CD4-positive, alpha-beta T cell treated with Interleukin-17A for 4 hours (primary cell): Measurements from ENCODE around the gene CRADD.
"Not testable (repeated sequence)": the region's sequence is repeated elsewhere in the genome, so short reads cannot be mapped to it uniquely, and the experiment has no call there.

ENCODE experiments used
- DNase-seq: peaks from one replicate; pipeline ENCODE4 v3.0.0-alpha.2; 2020; ENCODE audit warnings: mixed read lengths

The CRADD gene

DNA sequence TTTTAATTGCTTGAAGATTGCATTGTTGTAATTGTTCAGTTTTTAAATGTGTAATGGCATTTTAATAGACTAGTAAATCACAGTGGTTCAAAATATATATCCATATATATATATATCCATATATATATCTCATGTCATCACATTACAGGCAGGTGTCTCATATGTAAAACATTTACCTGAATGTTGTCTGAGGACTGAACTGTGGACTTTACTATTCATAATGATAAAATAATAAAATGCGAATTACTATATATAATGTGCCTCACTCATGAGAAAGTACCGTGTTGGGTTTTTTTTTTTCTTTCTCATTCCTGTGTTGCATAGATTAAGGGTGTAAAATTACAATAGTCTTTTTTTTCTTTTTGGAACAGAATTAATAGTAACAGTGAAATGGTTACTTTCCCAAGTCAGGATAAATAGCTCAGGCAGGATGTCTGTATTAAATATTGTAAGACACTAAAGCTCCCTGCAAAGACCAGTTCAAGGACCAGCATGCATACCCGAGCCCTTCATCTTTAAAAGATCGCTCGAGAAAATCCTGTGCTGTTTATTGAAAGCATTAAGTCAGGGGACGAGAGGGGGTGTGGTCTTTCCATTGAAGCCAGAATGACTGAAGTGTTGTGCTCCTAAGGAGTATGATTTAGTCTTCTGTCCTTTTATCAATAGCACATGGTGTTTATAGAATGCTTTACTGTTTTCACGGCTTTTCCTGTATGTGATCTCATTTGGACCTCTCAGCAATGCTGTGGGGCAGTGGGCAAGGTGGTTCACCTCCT lies 173.5 kb downstream of the CRADD start:
- DNase-seq: no peak

DNA sequence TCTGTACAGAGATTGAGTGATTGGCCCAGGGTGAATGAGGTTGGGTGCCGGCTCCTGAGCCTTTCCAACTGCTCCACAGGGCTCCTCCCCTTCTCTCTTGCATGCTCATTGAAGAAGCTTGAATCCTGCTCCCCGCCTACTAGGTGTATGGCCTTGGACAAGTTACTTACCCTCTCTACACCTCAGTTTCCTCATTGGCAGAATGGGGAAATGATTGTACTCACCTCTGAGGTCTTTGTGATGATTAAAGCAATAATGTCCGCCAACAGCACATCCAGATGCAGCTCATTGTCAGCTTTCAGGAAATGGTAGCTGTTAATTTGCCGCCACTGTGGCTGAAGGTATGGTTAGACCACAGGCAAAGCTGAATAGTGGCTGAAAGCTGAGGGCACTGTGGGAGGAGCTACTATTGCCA lies 174.1 kb downstream of the CRADD start:
- peak; percentile 20 for DNase-seq

DNA sequence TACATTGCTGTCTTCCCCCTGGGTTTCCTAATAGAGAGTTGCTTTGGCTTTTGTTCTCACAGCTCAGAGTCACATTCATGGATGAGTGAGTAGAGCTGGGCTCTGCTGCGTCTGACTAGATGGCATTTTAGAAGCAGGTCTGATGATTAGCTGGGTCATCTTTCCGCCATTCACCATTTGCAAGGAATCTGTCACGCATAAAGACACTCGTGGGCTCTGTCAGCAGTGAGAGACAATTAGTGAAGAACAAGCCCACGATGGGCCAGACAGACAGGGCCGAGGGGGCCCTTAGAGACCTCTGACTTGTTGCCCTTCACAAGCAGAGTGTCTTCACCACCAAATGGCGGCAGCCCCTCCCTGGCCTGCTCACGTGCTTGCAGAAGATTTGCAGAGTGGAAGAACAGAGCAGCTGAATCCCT lies 175.0 kb downstream of the CRADD start:
- no peak for DNase-seq

DNA sequence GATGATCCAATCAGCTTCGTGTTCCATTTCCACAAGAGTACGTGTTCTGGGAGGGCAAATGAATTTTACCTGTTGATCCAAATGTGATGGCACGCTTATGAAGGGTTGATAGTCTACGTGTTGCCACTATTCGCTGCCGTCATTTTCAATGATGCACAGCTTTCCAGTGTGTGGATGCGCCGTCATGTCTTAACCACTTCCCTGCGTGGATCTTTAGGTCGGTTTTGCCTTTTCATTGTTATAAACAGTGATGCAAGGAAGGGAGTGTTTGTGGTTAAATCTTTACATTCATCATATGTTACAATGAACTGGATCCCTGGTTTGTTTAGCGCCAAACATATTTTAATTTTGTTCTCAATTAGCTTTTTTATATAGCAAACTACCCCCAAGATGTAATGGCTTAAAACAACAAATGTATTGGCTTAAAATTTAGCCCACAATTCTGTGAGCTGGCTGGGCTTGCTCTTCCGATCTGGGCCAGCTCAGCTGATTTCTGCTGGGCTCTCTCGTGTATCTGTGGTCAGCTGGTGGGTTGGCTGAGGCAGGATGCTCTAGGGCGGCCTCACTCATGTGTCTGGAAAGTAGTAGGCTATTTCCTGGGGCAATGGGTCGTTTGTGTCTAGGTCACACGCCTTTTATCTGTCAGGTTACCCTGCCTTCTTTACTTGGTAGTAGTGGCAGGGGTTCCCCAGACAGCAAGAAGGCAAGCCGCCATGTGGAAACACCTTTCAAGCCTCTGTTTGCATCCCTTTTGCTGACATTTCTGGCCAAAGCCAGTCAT lies 176.7 kb downstream of the CRADD start:
- DNase-seq: no peak

DNA sequence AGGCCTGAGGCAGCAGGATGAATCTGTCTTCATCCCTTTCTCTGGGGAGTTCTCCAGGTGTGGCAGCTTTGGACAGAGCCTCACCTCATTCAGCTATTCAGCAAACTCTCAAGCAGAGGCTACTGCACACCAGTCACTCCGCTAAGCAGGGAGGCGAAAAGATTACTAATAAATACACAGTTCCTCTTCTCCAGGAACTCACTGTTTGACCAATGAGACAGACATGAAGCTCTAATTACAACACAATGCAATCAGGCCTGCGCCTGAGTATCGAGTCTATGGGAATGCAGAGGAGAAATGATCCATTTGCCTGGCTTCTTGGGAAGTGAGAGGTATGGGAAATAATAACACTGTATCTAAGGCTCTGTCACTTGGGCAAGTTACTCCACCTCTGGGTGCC lies 178.1 kb downstream of the CRADD start:
- no peak for DNase-seq

DNA sequence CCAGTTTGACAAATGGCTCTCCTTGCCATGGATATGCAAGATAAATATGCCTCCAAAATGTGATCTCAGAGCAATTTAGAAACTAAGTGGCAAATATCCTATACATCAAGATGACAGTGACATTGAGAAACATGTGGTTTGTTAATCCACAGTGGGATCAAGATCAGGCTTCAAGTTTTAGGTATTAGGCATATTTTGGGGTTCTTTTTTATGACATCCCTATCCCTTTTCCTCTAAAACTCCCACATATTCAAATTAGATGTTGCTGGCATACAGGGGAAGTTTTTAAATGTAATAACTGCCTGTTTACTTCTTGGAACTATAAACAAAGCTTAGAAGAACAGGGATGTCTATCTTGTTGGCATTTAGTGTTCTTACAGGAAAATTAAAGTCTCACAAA lies 179.4 kb downstream of the CRADD start:
- no peak for DNase-seq

DNA sequence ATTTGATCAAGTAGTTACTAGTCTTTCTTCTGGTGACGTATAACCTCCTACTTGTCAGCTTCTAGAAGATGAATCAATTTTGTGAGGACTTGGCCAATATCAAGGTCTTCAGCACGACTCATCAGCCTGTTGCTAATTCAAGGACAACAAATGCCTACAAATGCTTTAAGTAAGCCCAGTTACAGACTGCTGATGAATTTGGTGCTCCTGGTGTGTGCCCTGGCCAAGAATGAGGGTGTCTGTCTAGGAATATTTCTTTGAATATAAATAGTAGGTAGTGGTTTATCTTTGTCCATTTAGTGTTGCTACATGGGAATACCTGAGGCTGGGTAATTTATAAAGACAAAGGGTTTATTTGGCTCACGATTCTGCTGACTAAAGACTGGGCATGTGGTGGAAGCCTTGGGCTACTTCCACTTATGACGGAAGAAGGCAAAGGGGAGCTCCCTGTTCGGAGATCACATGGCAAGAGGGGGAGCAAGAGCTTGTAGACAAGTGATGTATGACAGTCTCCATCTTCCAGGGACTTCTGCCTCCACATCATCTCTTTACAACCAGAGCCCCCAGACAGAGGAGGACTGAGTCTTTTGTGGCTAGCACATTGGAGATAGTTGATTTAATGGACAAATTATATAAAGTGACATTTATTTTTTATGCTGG lies 180.2 kb downstream of the CRADD start:
- DNase-seq: no peak

DNA sequence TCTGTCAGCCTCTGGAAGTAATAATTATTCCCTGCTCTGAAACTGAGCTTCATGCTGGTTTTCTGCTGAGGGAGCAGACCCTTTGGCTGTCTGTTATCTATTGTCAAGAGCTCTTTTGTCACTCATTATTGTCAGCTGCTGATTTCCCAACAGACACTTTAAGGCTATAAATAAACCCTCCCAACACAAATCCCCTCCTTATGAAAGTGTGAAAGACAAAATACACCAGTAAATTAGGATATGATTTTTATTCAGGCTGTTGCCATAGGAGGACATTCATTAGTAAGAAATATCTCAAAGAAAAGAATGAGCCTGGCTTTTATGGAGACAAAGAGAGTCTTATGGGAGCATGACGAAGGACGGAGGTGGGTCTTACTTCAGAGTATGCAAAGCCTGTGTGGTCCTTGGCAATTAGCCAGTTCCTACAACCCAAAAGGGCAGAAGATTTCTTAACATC lies 180.8 kb downstream of the CRADD start:
- DNase-seq: no peak

DNA sequence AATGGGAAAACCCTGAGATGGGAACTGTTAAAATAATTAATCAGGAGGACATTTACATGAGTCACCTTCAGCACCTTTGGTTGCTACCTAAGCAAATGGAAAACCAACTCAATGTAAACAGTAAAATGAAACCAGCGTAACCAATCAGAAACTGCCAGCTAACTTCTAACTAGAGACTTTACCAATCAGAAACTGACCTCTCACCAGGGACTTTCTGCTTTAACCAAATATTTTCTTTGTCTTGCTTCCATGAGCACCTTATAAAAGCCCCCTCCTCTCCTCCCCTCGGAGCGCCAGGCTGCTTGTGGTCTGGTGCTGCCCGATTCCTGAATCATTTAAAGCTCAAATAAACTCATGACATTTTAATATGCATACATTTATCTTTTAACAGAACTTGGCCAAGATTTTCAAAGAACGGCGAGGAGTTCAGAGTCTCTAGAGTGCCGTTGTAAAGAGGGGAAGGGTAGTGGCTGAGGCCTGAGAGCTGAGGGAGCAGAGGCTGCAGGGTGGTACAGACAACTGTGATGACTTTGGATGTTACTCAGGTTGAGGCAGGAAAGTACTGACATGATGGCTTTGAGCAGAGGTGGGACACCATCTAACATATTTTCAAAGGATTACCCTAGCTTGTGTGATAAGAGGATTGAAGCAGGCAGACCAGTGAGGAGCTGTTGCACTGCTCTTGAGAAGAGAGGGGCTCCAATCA lies 183.6 kb downstream of the CRADD start:
- no peak for DNase-seq

DNA sequence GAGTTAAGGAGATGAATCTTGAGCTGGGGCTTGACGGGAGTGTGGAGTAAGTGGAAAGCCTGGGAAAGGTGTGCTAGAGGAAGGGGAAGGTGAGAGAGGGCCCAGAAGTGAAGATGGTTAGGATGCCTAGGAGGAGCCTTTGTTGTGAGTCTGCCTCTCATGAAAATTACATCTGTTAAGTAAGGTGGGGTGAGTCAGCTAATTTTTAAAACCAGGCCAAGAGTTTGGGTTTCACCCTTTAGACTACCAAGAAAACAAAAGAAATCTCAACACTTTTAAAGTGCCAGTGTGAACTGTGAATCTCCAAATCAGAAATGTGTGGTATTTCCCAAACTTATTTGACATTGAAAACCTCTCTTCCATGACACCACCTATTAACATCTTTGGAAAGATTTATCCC lies 185.2 kb downstream of the CRADD start:
- no peak for DNase-seq

DNA sequence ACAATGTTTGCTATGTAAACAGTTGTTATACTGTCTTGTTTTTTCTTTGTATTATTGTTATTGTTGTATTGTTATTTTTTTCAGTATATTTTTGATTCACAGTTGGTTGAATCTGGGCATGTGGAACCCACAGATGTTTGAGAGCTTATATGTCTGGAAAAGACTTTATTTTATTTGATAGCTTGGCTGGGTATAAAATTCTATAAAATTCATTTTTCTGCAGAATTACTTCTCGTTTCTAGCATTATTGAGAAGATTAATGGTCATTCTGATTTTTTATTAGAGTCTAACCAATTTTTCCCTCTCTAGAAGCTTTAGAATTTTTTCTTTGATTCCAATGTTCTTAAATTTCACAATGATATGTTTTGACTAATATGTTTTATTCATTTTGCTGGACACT lies 188.6 kb downstream of the CRADD start:
- DNase-seq: no peak

DNA sequence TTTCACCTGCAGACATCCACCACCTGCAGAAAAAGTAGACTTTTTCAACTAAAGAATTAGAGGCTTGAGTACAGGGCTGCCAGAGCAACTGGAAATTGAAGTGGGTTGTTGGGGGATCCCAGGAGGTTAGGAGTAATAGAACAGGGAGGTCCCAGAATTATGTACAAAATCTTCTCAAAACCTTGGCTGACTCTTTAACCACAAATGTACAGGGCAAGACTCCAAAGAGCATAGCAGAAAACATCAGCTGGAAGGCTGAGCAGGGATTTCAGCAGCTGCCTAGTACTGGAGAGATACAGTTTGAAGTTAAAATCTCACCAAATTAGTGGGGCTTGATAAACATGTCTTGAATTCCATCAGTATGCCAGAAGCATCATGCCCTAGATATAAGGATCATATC lies 191.6 kb downstream of the CRADD start:
- DNase-seq: no peak

DNA sequence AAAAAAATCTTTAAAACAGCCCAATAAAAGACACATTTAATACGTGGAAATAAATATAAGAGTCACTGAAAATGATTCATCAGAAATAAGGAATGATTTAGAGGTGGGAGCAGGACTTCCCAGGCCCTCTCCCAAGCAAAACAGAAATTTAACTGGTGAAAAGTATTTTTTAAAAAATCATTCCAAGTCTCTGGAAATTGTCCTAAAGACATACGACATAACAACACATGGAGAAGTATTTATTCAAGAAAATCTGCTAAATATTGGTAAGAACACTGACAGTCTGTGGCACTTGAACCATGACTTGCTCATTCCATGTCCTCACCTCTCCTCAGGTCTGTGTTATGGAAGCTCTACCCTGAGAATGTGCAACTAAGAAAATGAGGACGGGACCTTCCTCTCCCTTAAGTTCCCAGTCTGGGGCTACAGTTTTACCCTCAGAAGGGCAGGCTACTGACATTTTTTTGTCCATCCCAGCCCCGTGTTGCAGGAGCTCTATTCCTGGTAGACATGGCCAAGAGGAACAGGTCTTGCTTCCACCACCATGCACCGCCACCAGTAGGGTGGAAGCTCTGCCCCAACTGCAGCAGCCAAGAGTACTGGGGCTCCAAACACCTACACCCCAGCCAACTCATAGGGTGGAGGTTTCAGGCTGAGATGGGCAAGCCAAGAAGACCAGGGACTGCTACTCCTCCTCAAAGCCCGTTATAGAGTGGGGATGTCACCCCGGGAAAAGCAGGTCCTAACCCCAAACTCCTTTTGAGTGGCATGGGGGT lies 193.0 kb downstream of the CRADD start:
- DNase-seq: no peak

DNA sequence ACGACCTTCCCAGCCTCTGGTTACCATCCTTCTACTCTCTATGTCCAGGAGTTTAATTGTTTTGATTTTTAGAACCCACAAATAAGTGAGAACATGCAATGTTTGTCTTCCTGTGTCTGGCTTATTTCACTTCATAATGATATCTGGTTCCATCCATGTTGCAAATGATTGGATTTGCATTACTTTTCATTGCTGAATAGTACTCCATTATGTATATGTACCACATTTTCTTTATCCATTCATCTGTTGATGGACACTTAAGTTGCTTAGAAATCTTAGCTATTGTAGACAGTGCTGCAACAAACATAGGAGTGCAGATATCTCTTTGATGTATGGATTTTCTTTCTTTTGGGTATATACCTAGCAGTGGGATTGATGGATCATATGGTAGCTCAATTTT lies 194.4 kb downstream of the CRADD start:
- DNase-seq: not testable (repeated sequence)

DNA sequence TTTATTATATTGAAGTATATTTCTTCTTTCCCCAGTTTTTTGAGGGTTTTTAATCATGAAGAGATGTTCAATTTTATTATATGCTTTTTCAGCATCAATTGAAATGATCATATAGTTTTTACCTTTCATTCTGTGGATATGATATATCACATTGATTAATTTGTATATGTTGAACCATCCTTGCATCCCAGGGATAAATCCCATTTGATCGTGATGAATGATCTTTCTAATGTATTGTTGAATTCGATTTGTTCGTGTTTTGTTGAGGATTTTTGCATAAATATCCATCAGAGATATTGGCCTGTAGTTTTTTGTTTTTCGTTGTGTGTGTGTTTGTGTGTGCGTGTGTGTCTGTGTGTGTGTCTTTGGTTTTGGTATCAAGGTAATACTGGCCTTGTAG lies 196.4 kb downstream of the CRADD start:
- DNase-seq: no peak

DNA sequence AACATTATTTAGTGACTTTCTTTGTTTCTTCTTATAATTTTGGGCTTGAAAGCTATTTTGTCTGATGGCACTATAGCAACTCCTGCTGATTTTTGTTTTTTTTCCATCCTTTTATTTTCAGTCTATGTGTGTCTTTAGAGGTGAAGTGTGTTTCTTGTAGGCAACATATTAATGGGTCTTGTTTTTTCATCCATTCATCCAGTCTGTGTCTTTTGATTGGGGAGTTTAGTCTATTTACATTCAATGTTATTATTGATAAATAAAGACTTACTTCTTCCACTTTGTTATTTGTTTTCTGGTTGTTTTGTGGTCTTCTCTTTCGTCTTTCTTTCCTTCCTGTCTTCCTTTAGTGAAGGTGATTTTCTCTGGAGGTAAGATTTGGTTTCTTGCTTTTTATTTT lies 198.0 kb downstream of the CRADD start:
- no peak for DNase-seq

DNA sequence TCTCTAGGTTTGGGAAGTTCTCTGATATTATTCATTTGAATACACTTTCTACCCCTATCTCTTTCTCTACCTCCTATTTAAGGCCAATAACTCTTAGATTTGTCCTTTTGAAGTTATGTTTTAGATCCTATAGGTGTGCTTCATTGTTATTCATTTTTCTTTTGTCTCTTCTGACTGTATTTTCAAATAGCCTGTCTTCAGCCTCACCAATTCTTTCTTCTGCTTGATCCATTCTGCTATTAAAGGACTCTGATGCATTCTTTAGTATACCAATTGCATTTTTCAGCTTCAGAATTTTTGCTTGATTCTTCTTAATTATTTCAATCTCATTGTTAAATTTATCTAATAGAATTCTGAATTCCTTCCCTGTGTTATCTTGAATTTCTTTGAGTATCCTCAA lies 199.2 kb downstream of the CRADD start:
- no peak for DNase-seq

DNA sequence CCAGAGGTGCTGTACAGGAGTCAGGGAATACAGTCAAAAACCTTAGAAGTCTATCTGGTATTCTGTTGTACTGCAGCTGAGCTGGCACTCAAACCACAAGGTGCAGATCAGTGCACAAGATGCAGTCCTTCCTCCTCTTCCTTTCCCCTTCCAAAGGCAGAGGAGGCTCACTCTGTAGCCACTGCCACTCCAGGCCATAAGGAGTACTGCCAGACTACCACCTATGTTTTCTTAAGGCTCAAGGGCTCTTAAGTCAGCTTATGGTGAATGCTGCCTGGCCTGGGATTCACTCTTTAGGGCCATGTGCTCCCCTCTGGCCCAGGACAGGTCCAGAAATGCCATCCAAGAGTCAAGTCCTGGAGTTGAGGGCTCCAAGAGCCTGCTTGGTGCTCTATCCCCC lies 200.3 kb downstream of the CRADD start:
- no peak for DNase-seq

DNA sequence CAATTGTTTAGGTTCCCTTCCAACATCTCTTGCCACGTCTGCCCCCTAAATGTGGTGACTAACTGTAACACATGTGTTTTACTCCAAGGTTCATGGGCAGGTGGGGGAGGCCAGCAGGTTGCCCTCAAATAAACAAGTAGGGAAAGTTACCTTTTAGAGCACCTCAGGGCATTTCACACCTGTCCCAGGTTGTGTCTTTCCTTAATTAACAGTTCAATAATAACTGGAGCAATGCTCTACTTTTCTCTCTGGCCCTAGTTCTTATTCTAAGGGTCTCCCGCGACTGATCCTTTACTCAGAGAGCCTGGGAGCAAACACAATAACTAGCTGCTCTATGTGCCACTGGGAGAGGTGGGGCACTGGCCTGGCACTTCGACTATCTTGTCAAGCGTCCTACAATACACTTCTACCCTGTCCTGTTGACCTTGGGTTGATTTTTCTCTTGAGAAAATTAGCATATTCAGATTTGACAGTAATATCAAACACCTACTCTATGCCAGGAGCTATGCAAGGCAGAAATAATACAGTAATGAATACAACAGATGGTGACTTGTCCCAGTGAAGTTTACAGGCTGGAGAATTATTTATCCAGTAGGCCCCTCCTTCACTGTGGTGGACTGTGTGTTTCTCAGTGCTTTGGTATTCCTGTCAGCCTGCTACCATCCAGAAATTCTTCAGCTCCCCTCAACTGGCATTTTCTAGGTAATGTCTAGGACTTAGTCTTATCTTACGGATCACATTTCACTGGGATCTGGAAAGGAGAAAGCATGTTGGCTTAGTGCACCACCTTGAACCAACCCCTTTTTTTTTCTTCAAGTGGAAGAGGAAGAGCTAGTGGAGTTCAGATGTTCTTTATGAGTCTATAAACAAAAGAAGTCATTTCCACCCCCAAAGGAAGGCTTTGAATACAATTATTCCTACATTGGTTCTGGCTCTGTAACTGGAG lies 202.6 kb downstream of the CRADD start:
- no peak for DNase-seq

DNA sequence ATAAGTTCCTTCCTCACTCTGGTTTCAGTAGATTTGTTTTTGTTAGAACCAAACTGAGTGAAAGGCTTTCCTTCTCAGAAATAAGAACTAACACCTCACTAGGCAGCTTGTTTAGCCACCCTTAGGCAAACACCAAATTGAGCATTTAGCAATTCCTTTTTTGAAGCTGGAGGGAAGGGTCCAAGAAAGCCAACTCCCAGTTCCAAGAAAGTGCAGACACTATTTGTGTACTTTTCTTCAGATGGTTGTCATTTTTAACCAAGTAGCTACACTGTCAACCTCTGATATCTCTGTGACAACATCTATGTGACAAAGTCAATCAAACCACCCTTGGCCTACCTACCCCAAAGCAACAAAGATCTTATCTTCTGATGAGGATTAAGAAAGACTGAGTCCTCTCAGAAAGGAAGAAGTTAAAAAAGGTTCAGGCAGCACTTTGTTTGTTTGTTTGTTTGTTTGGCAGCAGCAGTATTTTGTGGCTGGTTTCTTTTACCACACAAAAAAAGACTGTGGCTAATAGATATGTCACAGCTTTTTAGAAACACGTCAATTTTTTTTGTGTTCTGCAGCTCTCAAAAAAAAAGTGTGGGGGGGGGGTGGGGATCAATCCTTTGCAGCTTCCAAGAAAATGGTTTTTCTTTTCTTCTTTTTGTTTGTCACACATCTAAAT lies 203.8 kb downstream of the CRADD start:
- no peak for DNase-seq

DNA sequence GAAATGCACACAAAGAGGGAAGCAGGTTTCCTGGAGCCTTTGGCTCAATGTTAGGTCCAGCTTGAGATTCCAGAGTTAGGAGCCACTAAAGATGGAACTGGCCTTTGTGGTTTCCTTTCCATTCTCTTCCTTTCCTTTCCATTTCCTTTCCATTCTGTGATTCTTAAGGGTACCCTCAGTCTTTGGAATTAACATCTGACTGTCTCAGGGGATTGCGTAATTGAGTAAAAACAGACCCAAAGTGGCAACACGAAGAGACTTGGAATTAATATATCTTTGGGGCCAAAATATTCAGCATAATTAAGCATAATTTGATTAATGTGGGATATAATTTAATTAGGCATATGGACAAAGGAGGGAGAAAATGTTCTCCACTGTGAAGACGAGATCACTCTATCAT lies 205.6 kb downstream of the CRADD start:
- no peak for DNase-seq
